HK-2 (cell line): ENCODE measurements around the gene ANO2.
A peak's percentile ranks its signal among the peaks of the same experiment; 100 is the strongest.

Source experiments
- DNase-seq: peaks from one replicate; pipeline ENCODE4 v3.0.0-alpha.2; 2018; ENCODE audit not compliant: unreplicated experiment

ANO2 gene

DNA sequence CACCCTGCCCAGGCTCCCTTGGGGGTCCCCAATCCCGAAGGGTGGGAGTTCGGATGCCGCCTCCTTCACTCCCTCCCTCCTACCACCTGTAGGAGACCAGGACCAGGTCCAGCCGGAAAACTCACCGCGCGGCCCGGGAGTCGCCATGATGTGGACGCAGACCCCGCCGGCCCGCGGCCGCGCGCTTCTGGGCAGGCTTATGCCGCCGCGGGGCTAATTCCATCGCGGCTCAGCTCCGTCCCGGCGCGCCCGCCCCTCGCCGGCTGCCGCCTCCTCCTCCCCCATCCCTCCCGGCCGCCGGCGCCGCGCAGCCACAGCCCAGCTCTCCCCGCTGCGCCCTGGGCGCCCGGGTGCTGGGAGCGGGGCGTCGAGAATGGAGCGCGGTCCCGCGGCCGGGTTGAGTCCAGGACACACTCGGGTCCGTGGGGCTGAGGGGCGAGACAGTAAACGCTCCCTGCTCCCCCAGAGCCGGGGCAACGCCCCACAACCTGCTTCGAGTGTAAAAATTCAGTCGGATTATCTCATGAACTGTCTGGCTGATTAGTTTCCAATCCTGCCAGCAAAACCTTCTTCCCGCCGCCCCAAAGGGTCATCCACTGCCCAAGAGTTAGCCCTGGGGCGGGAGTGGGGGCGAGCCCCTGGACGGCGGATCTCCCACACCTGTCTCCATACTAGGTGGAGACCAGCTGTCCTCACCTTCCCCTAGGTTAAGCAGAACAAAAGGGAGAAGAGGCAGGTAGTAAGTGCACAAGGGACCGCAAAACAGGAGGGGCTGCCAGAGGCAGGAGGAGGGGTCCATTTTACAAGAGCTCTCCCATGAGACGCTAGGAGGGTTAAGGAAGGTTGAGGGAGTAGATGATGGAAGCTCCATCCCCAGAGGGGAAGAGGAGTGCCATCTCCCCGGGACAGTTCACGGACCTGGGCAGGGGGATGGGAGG lies at the start of gene ANO2:
TSS of gene ANO2 (minus strand) at position 189 of the 938 bp plus-strand sequence. CDS start at position 147, 42 bp downstream.
- no peak for DNase-seq

DNA sequence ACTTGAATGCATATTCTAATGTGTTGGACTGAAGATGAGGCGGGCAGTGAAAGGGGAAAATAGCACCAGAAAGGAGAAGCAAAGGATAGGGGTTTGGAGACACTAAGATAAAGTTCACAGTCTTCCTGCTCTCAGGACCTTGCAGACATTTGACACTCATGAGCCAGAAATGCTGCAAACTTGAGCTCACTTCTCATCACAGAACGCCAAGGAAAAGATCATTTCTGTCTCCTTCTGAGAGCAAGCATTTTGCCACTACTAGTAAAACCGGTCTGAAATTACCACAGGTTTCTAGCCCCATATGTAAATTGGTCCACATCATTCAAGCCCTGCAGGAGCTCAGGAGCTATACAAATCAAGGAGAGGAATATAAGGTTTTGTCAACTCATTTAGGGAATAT lies 44.6 kb upstream of the ANO2 start:
- no peak for DNase-seq

DNA sequence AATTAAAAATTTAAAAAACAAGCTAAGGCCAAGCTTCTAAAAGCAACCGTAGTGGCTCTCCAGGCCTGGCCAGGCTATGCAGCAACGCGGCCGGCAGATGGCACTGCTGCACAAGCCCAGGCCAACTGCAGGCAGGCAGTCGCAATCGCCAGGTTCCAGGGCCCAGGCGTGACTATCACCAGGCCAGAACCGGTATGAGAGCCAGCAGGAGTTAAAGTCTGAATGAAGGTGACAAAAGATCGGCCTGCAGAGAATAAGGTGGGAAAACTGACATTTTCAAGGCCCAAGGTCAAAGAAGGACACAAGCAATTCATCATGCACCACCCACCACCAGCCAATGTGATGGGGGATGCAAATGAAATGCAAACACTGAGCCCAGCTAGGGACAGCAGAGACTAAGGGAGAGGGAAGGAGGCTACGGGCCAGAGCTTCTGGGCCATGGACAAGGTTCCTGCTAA lies 43.6 kb upstream of the ANO2 start:
- DNase-seq = peak; percentile 68

DNA sequence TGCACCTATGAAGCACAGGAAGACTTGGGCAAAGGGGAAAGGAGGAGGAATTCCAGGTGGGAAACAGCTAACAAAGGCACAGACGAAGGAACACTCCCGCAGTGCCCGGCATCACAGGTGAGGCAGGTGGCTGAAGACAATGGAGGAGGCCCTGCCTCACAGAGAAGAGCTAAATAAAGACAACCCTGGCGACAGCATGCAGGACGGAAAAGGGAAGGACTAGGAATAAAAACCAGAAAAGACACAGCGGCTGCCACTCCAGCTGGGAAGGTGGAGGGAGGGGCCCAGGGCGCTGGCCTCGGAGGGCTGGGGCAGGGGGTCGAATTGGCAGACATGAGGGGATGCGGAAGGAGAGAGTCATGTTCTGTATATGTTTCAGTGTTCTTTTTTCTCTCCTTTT lies 43.0 kb upstream of the ANO2 start:
- DNase-seq = no peak

DNA sequence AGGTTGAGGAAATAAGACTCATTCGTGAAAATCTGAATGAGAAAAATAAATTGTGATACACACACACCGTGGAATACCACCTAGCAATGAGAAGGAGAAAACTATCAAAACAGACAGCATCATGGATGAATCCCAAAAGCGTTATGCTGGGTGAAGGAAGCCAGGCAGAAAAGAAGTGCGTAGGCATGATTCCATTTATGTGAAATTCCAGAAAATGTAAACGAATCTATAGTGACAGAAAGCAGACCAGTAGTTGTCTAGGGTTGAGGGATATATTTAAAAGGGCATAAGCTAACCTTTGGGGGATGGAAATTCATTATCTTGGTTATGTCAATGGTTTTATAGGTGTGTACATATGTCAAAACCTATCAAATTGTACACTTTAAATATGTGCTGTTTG lies 42.5 kb upstream of the ANO2 start:
- DNase-seq = no peak

DNA sequence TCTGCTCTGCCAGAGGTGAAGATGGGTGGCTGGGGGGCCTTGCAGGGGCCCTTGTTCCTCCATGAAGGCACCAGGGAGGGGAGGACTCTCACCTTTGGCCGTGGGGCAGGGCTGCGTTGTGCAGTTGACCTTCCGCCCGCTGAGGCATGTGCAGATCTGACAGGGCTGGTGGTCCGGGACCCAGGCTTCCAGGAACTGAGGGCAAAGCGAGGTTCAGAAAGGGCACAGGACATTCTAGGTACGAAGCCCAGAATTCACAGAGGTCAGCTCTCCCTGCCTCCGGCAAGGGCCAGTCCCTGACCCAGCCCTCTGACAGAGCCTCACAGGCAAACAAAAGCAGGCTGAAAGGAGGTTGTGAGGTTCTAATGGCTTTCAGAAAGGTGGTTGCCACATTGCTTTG lies 40.4 kb upstream of the ANO2 start:
- no peak for DNase-seq

DNA sequence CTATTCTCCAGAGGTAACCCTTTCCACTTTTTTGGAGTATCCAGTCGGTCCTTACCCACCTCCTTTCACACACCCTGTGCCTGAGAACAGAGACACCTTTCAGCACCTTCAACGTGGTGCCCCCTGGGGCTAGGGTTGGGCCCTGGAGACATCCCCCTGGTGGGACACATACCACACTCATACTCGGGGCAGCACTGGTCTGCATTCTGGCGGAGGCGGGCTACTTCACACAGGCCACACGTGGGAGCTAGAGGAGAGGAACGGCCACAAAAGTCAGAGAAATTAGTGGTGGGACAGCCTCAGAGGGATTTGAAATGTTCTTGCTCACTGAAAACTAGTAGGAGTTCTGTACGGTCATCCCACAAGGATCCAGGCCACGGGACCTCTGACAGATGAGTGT lies 39.8 kb upstream of the ANO2 start:
- DNase-seq = no peak

DNA sequence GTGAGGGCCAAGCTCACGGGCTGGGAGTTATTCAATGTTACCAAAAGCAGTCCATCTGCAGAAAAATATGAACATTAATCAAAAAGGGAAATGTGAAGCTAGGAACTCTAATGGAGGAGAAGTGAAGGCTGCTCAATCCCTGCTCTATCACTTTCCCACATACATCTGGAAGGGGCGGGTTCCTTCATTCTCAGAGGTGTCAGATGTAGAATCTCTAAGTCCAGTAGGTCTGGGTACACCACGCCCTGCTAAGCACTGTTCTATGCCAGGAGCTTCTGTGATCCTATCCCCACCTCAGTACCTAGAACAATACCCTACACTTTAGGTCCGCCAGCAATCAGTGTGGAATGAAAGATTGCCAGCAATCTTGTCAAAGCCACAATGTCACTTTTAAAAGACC lies 37.0 kb upstream of the ANO2 start:
- DNase-seq = no peak

DNA sequence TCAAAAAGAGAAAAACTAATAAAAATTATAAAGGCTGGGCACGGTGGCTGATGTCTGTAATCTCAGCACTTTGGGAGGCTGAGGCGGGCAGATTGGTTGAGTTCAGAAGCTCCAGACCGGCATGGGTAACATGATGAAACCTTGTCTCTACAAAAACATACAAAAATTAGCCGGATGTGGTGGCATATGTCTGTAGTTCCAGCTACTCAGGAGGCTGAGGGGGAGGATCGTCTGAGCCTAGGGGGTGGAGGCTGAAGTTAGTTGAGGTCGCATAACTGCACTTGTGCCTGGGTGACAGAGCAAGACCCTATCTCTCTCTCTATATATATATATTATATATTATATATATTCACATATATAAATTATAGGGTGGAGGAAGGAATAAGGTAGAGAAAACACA lies 32.5 kb upstream of the ANO2 start:
- no peak for DNase-seq

DNA sequence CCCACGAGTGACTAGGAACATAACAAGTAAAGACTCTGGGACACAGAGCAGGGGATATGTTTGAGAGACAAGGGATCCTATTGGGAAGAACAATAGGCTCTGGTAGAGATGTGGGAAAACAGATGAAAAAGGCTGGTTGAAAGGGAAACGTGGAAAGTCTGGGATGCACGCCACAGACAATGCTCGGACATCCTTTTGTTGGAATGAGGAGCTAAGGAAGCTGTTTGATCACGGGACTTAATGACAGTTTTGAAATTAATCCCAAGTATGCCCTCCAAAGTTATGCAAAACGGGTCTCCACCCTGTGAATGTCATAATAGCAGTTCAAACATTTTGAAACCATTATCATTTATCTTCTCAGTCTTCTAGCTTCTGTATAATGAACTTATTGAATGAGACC lies 31.7 kb upstream of the ANO2 start:
- DNase-seq = no peak

DNA sequence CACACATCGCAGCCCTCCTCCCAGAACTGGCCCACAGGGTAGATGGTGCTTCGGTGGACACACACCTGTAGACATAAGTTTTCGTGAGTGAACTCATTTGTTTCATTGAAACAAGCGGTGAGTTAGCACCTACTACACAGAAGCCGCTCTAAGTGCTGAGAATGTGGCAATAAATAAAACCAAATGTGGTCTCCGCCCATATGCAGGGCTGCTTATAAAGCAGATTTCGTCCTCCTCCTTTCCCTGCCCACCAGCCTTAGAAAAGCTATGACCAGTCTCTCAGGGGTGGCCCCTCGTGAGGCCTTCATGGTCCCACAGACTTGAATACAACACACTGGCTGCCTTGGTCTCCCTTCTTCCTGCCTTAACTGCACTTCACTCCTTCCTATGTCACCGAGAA lies 31.1 kb upstream of the ANO2 start:
- DNase-seq = no peak

DNA sequence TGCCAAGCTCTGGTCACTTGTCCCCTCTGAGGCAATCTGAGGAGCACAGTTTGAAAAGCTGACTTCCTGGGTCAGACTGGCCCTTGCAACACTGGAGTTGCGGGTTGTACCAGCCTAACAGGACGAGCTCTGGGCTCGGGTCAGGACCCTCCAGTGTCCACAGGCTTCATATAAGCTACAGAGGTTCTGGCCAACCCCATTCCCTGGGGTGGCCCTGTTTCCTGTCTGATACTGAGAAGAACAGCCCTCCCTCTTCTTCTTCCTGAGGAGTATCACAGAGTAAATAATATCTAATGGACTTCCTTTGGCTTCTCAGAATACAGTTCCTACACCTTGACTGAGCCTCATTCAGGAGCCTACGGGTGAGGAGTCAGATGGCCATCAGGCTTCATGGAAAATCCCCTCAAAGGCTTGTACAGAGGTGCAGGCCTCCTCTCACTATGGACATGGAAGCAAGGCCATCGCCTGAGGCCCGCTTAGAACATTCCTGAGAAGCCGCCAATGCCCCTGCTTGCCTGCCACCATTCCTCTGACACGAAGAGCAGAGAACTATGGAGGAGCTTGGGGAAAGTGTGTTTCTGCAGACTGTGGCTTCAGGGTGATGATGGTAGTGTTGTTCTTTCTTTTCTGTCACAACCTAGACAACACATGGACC lies 28.5 kb upstream of the ANO2 start:
- DNase-seq = no peak

DNA sequence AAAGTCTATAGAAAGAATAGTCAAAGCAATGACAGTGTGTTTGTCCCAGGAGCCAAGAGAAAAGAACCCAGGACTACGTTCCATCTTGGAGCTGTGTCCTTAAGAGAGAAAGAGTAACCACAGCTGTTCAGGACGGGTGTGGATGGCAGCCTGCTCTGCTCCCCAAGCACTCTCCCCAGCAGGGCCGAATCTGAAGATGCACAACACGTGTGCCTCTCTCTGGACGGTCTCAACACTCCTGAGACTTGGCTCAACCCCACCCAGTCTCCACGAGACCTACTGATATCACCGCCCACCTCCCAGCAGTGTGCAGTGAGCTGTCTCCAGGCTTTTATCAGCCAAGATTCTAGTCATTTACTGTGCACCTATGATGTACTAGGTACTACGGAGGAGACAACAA lies 27.3 kb upstream of the ANO2 start:
- no peak for DNase-seq

DNA sequence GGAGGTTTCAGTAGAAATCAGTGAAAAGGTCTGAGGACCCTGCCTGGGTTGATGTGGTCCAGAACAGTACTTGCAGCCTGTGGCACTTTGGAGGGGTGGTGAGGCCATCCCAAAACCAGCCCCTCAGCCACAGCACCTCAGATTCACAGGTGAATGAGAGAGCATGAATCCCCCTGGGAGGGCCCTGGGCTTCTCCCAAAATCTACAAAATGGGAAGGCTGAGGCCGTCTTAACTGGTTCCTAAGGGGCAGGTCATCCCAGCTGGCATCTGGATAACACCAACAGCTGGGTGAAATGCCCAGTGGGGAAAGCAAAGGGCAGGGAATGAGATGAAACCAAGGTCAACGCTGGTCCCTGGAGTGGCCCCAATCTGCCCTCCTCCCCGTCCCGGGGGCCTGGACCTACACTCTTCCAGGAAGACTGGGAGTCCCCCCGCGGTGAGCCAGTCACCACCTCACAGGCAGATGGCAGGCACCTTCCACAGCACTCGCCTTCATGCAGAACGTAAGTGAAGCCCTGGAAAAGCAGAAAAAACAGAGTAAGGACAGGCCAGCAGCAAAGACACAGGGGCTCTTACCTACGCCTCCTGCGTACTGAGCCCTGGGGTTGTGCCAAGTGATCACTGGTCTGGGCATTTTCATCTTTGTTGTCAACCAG lies 26.3 kb upstream of the ANO2 start:
- DNase-seq = no peak

DNA sequence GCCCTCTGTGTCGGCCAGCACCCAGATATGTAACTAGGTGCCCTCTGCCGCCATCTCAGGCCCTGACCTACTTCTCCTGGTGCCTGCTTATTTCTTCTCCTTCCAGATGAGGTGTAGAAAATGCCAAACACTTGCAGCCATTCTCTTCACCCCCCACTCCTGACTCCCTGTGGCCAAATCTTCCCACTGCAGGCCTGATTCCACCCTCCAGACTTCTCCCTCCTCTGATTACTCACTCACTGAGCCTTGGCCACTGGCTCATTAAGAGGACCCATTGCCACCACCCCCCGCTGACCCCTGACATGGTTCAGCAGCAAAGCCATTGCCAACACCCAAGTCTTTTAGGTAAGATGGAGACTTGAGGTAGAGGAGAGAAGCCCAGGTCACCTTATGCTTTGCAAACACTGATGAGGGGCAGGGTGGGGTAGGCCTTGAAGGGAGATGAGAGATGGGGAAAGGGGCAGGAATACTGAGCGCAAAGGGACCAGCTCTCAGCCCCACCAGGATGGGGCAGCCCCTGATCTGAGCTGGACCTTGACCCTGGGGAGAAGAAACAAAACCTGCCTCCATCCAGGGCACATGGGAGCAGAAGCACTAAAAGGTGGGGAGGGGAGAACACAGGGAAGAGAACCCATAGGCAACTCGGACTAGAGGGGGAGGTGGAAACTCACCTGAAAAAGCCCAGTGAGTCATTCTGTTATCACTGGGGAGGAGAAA lies 25.1 kb upstream of the ANO2 start:
- no peak for DNase-seq

DNA sequence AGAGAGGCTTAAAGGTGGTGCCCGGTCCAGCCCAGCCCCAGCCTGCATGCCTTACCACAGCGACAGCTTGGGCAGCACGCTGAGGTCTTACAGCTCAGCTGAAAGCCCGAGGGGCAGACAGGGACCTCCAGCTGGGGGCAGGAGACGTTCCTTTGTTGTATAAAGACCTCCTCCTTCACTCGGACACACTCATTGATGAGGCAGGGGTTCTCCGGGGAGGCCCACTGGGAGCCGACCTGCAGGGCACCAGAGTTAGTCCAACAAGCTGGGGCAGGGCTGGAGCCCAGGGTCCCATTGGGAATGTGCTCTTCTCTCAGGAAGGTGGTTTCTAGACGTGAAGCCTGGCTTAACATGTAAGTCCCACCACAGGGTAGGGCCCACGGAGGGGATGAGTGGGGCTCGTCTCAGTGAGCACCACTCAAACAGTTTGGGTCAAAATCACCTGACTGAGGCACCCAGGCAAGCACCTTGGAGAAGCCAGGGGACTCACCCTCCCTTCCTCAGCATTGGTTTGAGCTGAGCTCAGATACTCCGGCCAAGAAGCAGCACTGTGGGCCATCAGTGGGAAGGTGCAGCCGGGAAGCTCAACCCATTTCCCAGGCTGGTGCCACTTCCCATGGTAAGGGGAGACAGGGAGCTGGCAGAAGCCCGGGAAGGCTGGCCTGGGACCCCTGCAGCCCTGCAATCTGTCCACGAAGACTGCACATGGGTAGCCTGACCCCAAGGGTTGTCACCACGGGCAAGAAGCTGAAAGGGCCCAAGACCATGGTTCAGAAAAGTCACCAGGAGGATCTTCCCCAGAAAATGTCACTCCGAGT lies 24.3 kb upstream of the ANO2 start:
- DNase-seq = no peak

DNA sequence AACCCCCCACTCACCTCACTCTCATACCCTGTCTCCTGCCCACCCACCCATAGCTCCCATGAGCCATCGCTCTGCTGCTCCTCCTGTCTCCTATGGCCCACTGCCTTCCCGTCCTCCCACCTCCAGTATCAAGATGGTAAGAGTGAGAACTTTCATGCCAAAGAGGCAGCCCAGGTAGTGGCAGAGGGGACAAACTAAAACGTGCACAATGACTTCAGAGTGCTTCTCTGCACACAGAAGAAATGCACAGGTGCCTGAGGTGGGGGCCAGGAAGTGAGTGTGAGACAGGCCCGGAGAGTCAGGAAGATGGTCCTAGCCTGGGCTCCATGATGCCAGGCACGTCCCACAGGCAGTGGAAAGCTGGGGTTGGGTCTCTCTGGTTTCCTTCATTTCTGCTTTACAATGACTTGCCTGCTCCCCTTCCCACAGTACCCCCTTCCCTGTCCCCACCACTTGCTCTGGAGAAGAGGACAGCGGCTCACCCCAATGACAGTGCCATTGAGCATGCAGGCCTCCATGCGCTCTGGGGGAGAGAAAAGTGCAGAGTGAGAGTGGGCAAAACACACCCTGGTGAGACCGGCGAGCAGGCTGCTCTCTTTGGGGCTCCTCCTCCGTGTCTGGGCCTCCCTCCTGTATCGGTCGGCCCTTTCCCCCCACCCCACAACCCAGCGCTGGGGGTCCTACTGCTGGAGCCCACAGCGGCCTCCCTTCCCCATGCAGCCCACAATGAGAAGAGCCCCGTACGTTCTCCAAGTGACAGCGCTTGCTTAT lies 22.8 kb upstream of the ANO2 start:
- no peak for DNase-seq

DNA sequence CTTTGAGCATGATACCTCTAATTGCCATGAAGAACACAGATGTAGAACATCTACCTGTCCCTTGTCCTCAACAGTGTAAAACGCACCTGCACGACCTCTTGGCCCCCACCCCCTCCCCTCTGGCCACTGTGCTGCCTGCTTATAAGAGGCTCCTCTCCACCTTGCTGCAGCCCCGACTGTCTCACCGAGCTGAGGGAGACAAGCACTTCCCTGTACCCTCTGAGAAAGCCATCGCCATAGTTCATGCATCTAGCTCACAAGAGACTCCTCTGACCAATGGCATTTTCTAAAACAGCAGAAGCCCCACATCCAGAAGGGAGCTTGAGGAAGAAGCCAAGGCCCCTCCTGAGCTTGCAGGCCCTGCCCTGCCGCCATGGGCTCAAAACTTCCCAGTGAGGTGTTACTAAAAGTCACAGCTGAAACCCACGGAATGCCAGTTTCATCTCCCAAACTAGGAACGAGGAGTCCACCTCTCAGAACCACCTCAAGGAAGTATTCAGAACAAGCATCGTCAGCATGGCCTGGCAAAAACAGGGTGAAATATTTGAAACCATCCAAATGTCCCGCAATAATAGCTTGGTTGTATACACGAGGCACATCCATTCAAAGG lies 21.5 kb upstream of the ANO2 start:
- DNase-seq = no peak

DNA sequence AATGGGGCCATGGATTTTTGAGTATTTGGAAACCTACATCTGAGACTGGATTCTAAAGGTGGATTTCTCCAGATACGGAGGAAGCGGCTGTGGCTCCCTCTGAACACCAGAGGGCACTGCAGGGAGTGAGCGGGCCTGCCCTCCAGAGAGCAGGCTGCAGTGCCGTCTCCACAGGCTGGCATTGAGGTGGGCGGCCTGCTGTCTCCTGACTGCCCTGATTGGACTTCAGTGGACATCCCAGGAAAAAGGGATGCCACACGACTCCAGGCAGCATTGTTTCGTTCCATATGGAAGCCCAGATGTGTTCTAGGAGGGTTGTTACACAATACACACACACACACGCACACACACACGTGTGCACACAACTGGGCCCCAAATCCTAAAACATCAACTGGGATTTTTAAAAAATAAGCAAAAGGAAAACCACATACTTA lies 20.9 kb upstream of the ANO2 start:
- peak; percentile 44 for DNase-seq
